GM19452 (cell line): ENCODE data around the gene TMEM30A.

Source experiments
- ATAC-seq: cut with Tn5 transposase; IDR thresholded peaks from one replicate; pipeline ENCODE4 v1.9.1; 2021; ENCODE audit not compliant: unreplicated experiment

TMEM30A gene

GRCh38 chr6:75220357-75220756 lies 64.2 kb downstream of the TMEM30A start:
- no peak for ATAC-seq

GRCh38 chr6:75219263-75219662 lies 65.3 kb downstream of the TMEM30A start:
- no peak for ATAC-seq

GRCh38 chr6:75217193-75217592 lies 67.4 kb downstream of the TMEM30A start:
- ATAC-seq = no peak

GRCh38 chr6:75215291-75215690 lies 69.3 kb downstream of the TMEM30A start:
- no peak for ATAC-seq

GRCh38 chr6:75213732-75214131 lies 70.9 kb downstream of the TMEM30A start:
- ATAC-seq = no peak

- no peak for ATAC-seq
Measured at GRCh38 chr6:75213112-75213511, 71.5 kb downstream of the TMEM30A start.

- no peak for ATAC-seq
Measured at GRCh38 chr6:75211920-75212590, 72.5 kb downstream of the TMEM30A start.

- ATAC-seq = no peak
Measured at GRCh38 chr6:75210885-75211739, 73.5 kb downstream of the TMEM30A start.

- ATAC-seq = peak; percentile 1
Measured at GRCh38 chr6:75209184-75209723, 75.3 kb downstream of the TMEM30A start.

DNA sequence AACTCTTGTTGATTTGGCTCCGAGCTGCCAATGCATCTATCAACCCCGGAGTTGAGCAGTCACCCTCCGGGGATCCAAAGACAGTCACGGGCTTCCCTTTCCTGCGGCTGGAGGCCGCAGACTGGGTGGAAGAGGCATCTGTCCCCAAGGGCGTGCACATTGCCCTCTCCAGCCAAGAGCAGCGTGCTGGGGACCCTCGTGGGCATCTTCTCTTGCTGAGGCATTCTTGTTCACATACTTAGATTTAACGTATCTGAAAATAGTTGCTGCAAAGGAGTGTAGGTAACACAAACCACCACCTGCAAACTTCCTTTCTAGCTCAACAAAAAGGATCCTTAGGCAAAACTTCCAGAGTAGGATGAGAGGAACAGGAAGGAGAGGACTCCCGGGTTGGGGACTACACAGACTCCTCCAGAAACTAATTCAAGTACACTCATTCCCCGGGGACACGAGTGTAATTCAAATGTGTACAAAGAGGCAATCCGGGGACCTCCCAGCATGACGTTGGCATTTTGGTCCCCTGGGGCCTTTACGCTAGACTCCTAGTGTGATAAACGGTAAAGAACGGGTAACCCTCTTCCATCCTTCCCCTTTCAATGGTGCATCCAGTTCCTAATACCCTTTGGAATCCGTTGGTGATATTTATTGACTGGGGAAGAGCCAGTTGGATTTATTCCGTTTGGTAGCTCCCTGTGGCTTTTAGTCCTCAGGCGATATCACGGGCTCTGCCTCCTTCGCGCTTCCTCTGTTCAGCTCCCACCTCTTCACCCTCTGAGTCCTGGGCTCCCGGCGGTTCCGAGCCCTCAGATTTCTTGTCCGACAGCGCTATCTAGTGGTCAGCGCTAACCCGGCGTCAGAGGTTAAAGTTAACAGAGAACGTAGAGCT lies 76.1 kb downstream of the TMEM30A start:
- ATAC-seq = peak; percentile 78

DNA sequence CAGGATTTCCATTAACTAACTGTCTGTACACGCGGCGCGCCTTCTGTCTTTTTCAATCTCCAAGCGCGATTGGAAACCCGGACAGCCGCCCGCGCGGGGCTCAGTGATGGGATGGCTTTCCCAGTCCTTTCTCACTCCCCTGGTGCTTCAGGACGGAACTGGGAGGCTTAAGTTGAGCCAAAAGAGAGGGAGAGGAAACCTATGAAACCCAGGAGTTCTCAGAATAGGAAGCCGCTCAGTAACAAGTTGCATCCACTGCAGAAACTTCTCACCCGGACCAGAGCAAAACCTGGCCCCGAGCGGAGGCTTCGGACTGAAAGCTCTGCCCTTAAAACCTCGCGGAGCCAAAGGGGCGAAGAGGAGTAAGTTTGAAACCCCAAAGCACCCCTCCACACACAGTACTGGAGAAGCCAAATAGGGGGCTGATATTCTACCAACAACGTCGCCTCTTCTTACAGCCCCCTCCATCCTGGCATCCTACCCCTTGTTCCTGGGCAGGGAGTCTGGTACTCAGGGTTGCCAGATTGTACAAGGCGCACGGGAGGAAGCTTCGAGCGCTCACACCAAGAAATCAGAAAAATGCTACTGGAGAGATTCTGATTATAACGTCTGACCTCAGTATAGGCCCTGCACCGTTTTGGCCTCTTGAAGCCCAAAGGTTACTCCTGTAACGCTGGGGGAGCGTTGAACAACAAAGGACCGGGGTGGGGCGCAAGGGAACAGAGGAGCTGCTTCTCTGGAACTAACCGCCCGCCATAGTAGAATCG lies 77.8 kb downstream of the TMEM30A start:
- no peak for ATAC-seq

- no peak for ATAC-seq
Measured at GRCh38 chr6:75205776-75206575, 78.6 kb downstream of the TMEM30A start, which contains the start of gene COL12A1. Gene COL12A1 (minus strand): TSS chr6:75206053. CDS start chr6:75202792, 3,261 bp downstream.

DNA sequence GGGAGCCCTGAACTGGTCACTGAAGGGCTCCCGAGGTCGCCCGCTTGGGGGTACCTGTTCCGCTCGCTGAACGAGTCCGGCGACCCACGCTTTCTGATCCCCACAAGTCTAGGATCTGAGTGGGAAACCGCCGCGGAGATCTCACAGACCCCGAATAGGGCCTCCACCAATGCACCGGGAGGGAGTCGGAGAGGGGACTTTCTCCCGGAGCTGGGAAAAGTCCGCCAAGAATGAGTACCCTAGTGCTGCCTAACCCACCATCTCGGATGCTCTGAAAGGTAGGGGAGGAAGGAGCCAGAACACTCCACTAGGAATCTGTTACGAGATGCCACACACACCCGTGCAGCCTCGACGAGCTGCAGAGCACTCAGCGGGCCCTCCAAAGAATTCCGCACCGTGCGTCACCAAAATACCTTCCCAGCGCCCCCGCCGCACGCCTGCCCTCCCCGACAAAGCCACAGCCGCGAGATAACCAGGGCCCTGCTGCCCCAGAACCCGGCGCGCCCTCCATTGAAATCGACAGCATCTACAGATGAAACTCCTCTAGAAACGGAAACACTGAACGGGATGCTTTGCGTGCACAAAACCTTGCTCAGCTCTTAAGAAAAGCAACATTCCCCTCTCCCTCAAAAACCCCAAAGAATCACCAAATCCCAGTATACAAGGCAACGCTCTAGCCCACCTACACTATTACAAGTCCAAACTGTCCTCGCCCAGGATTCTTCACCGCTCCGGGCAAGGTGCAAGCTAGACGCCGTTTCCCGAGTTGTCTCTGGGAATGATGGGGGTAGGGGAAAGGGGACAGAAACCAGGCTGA lies 79.4 kb downstream of the TMEM30A start:
- no peak for ATAC-seq

GRCh38 chr6:75204217-75204958 lies 80.2 kb downstream of the TMEM30A start:
- ATAC-seq = no peak

- no peak for ATAC-seq
Measured at GRCh38 chr6:75203721-75204120, 80.9 kb downstream of the TMEM30A start.
